Progenitor cell of endocrine pancreas (in vitro differentiated cells): ENCODE measurements around the gene TM4SF4. TPM values are rescaled to one million over a fixed set of nuclear protein-coding genes. Genes with fewer than 3 reads are reported as not detected.
"Not testable (repeated sequence)": the region's sequence is repeated elsewhere in the genome, so short reads cannot be mapped to it uniquely, and the experiment has no call there.

ENCODE experiments used
- DNase-seq: peaks from one replicate; pipeline ENCODE4 v3.0.0; 2021; ENCODE audit warnings: low spot score; ENCODE audit not compliant: unreplicated experiment
- H3K27ac Mint-ChIP-seq: 2 replicates; pipeline ENCODE4 v1.8.0; 2021; ENCODE audit warnings: mild to moderate bottlenecking, moderate library complexity, mixed read lengths
- H3K27me3 Mint-ChIP-seq: 2 replicates; pipeline ENCODE4 v1.8.0; 2021; ENCODE audit warnings: mixed read lengths
- H3K36me3 Mint-ChIP-seq: 2 replicates; pipeline ENCODE4 v1.8.0; 2022; ENCODE audit warnings: mixed read lengths; ENCODE audit not compliant: insufficient read depth
- H3K4me1 Mint-ChIP-seq: 2 replicates; pipeline ENCODE4 v1.8.0; 2021; ENCODE audit warnings: low read depth, mixed read lengths
- H3K4me3 Mint-ChIP-seq: 2 replicates; pipeline ENCODE4 v1.8.0; 2021; ENCODE audit warnings: low read depth, mild to moderate bottlenecking, moderate library complexity, mixed read lengths
- H3K9me3 Mint-ChIP-seq: 2 replicates; pipeline ENCODE4 v1.8.0; 2021; ENCODE audit warnings: low read depth, mixed read lengths
- total RNA-seq: library from RNA; stranded (reverse); gene quantifications from 2 replicates; pipeline ENCODE4 v1.2.1, GENCODE V29; 2021
- TF ChIP-seq, protein P1 (sequence below): fragments of 200-600 bp; sonication (generic); IDR thresholded peaks from one replicate; pipeline ENCODE4 v1.5.0; 2021; ENCODE audit warnings: antibody characterized with exemption, mild to moderate bottlenecking; ENCODE audit not compliant: unreplicated experiment

The TM4SF4 gene
- total RNA-seq, 1 donor from 2014 or later, result 314 TPM

DNA sequence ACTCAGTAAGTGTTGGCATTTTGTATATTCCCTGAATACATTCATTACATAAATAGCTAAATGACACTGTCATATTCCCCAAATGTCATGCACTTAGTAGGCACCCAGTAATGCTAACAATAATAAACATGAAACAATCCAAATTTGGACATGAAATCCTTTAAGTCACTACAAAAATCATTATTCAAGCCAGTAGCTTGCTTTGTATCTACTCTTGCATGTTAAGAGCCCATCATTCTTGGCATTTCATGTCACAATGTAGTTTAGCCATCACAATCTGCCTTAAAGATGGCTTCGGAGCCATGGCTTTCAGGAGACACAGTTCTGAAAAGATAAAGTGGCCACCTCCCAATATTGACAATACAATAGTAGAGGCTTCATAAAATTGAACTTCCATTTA lies 32.9 kb upstream of the TM4SF4 start:
- DNase-seq, result no peak
- Mint-ChIP-seq H3K36me3 (peaks cover 3% of the 10 kb centered on the region), H3K4me3 (no peak overlapping the region), H3K4me1 (peaks cover 24% of the 10 kb centered on the region), H3K9me3 (peaks cover 3% of the 10 kb centered on the region), H3K27me3 (no peaks in the 10 kb centered on the region), H3K27ac (no peak overlapping the region)
- TF ChIP-seq, protein P1, sequence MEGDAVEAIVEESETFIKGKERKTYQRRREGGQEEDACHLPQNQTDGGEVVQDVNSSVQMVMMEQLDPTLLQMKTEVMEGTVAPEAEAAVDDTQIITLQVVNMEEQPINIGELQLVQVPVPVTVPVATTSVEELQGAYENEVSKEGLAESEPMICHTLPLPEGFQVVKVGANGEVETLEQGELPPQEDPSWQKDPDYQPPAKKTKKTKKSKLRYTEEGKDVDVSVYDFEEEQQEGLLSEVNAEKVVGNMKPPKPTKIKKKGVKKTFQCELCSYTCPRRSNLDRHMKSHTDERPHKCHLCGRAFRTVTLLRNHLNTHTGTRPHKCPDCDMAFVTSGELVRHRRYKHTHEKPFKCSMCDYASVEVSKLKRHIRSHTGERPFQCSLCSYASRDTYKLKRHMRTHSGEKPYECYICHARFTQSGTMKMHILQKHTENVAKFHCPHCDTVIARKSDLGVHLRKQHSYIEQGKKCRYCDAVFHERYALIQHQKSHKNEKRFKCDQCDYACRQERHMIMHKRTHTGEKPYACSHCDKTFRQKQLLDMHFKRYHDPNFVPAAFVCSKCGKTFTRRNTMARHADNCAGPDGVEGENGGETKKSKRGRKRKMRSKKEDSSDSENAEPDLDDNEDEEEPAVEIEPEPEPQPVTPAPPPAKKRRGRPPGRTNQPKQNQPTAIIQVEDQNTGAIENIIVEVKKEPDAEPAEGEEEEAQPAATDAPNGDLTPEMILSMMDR, result no peak

DNA sequence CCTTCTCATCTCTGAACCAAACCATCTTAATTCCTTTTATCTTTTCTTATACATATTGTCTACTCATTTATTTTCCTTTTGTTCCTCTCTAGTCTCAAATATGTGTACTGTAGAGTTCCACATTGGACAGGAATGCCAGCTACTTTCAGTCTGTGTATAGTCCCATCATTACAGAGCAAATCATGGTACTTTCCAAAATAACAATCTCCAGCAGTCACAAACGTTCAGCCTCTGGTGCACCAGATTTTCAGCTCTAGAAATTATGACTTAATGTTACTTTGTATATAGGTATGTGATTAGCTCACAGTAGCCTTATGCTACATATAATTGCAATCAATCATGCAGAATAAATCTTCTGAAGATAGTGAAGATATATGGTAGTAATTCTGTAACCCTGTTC lies 32.5 kb upstream of the TM4SF4 start:
- Mint-ChIP-seq H3K27me3 (no peaks in the 10 kb centered on the region), H3K27ac (no peak overlapping the region), H3K36me3 (peaks cover 3% of the 10 kb centered on the region), H3K4me1 (peaks cover 22% of the 10 kb centered on the region), H3K4me3 (no peak overlapping the region), H3K9me3 (peaks cover 3% of the 10 kb centered on the region)
- DNase-seq, result no peak
- TF ChIP-seq, protein P1, result no peak

DNA sequence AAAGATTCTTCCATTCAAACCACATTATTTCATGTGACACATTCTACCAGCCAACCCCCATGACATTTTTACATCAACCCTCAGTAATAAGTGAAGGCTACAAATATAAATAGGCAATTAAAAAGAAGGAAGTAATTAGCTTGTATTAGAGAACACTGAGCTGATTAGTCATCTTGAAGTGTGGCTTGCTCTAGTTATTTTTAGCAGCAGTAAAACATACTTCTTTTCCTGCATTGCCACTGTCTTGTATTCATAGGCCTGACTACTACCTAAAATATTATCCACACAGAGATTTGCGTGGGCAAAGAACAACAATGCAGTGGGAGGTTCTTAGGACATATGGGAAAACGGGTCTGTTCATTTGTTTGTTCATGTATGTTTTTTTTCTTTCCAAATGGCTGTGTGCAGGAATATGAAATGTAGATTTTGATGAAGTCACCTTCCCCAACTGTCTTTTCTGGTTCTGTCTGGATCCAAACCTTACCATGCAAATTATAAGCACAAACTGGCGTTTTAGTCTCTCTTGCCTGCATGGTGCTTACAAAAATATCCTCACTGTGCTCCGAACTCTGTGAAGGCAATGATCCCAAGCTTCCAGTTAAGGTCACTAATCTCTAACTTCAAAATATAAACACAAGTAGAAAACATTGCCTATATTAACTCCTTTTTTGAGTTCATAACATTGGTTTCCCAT lies 31.5 kb upstream of the TM4SF4 start:
- peak overlapping the region; percentile 19 for H3K27ac Mint-ChIP-seq
- DNase-seq, result no peak

GRCh38 chr3:149443545-149443912 lies 31.0 kb upstream of the TM4SF4 start:
- TF ChIP-seq, protein P1, result no peak
- no peak for DNase-seq
- Mint-ChIP-seq H3K27ac (peak overlapping the region; percentile 41), H3K36me3 (peaks cover 3% of the 10 kb centered on the region), H3K9me3 (peaks cover 3% of the 10 kb centered on the region), H3K4me3 (no peak overlapping the region), H3K4me1 (peaks cover 19% of the 10 kb centered on the region), H3K27me3 (no peaks in the 10 kb centered on the region)

More for the DNA sequence above, 31.5 kb upstream of the TM4SF4 start:
- H3K4me1 Mint-ChIP-seq, result peaks cover 19% of the 10 kb centered on the region
- no peaks in the 10 kb centered on the region for H3K27me3 Mint-ChIP-seq
- TF ChIP-seq, protein P1, result no peak
- peaks cover 3% of the 10 kb centered on the region for H3K36me3 Mint-ChIP-seq
- H3K9me3 Mint-ChIP-seq, result peaks cover 3% of the 10 kb centered on the region
- H3K4me3 Mint-ChIP-seq, result no peak overlapping the region

GRCh38 chr3:149444867-149445266 lies 29.6 kb upstream of the TM4SF4 start:
- H3K27me3 Mint-ChIP-seq, DNase-seq, H3K36me3 Mint-ChIP-seq, H3K27ac Mint-ChIP-seq, H3K4me3 Mint-ChIP-seq, H3K9me3 Mint-ChIP-seq: not testable (repeated sequence)
- peaks cover 20% of the 10 kb centered on the region for H3K4me1 Mint-ChIP-seq

GRCh38 chr3:149448331-149448831 lies 26.1 kb upstream of the TM4SF4 start:
- H3K4me3 Mint-ChIP-seq, result no peak overlapping the region
- H3K27me3 Mint-ChIP-seq, result no peaks in the 10 kb centered on the region
- H3K27ac Mint-ChIP-seq, result no peak overlapping the region
- peaks cover 18% of the 10 kb centered on the region for H3K9me3 Mint-ChIP-seq
- peaks cover 10% of the 10 kb centered on the region for H3K36me3 Mint-ChIP-seq
- TF ChIP-seq, protein P1, result no peak
- peaks cover 8% of the 10 kb centered on the region for H3K4me1 Mint-ChIP-seq
- no peak for DNase-seq
